MM.1S (cell line): Measurements from ENCODE around the gene USF2.

Source experiments
- EZH2 ChIP-seq: fragments of 300-600 bp; sonication (generic); optimal IDR thresholded peaks from 2 replicates; pipeline ENCODE3; 2017; ENCODE audit warnings: low read depth, mild to moderate bottlenecking, antibody characterized with exemption, low read length, mixed read lengths
- EZH2phosphoT487 ChIP-seq: fragments of 300-600 bp; sonication (generic); IDR thresholded peaks from 2 replicates; pipeline ENCODE4 v1.6.1; 2018; ENCODE audit warnings: antibody characterized with exemption, low read length
- TF ChIP-seq, protein P1 (sequence below): fragments of 300-600 bp; sonication (generic); IDR thresholded peaks from 2 replicates; pipeline ENCODE4 v1.5.1; 2016; ENCODE audit warnings: antibody characterized with exemption, low read length, mixed read lengths

DNA sequence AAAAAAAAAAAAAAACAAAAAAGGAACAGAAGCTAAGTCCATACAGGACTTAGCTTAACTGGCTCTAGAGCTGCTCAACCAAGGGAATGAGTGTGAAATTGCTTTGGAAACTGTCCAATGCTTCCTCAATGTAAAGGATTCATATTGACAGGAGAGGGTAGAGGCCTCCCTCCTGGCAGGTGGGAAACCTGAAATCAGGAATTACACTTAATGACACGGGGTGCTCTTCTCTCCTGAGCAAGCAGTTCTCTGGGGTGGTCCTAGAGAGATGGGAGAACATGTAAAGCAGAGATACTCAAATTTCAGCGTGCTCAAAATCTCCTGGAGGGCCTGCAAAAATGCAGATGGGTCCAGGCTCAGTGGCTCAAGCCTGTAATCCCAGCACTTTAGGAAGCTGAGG, 19.6 kb downstream of the USF2 start:
- TF ChIP-seq EZH2 (no peak), EZH2phosphoT487 (no peak)
- TF ChIP-seq, protein P1, sequence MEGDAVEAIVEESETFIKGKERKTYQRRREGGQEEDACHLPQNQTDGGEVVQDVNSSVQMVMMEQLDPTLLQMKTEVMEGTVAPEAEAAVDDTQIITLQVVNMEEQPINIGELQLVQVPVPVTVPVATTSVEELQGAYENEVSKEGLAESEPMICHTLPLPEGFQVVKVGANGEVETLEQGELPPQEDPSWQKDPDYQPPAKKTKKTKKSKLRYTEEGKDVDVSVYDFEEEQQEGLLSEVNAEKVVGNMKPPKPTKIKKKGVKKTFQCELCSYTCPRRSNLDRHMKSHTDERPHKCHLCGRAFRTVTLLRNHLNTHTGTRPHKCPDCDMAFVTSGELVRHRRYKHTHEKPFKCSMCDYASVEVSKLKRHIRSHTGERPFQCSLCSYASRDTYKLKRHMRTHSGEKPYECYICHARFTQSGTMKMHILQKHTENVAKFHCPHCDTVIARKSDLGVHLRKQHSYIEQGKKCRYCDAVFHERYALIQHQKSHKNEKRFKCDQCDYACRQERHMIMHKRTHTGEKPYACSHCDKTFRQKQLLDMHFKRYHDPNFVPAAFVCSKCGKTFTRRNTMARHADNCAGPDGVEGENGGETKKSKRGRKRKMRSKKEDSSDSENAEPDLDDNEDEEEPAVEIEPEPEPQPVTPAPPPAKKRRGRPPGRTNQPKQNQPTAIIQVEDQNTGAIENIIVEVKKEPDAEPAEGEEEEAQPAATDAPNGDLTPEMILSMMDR, result no peak
